ENCODE results near the gene ADCY2.

Gene ADCY2

GRCh38 chr5:7464182-7464581 is 68.2 kb downstream of the ADCY2 start:
- DNase-seq = peak; percentile 69
- H3K79me2 ChIP-seq (ENCODE audit: control insufficient read depth, insufficient read depth, low read length) = peaks cover 50% of the 10 kb centered on the region

DNA sequence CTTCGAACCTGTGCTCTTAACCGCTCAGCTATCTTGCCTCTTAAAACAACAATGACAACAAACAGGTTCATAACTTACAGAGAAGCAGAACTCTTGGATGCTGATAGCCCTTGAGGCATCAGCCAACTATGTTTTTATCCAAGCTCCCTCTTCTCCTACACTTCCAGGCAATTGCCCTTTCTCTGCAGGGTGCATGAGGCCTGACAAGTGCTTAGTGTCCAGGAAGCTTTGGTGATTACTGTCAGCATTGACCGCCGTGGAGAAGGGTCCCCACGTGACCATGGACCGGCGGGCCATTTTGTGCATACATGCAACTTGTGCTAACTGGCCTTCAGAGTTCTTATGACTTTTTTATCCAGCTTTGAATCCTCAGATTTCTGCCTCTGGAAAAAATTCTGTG is 71.2 kb downstream of the ADCY2 start:
- no peak overlapping the region for H4K5ac ChIP-seq (ENCODE audit: low read length)
- no peak overlapping the region for H3K56ac ChIP-seq (ENCODE audit: low read length)
- H3K4me2 ChIP-seq (ENCODE audit: low read length) = no peak overlapping the region
- H2AK5ac ChIP-seq (ENCODE audit: low read length) = no peak overlapping the region
- H4K8ac ChIP-seq (ENCODE audit: low read depth, low read length) = no peak overlapping the region
- H3K23ac ChIP-seq (ENCODE audit: low read length) = no peak overlapping the region
- DNase-seq = no peak
- H2BK5ac ChIP-seq (ENCODE audit: low read length) = no peak overlapping the region
- H3K27ac ChIP-seq (ENCODE audit: low read depth, low read length) = no peak overlapping the region
- H3K36me3 ChIP-seq (ENCODE audit: control insufficient read depth, insufficient read depth, low read length) = no peaks in the 10 kb centered on the region
- H2BK120ac ChIP-seq (ENCODE audit: low read depth, low read length) = no peak overlapping the region
- no peak overlapping the region for H2BK15ac ChIP-seq (replicated peaks; ENCODE audit: low read depth)
- H3K79me1 ChIP-seq (ENCODE audit: low read length) = peaks cover 6% of the 10 kb centered on the region
- no peak overlapping the region for H3K4me3 ChIP-seq (ENCODE audit: low read length)
- no peak overlapping the region for H3K18ac ChIP-seq (ENCODE audit: low read length)
- H3K4ac ChIP-seq (ENCODE audit: low read depth, low read length) = no peak overlapping the region
- peaks cover 35% of the 10 kb centered on the region for H3K79me2 ChIP-seq (ENCODE audit: control insufficient read depth, insufficient read depth, low read length)
- H3K9ac ChIP-seq (ENCODE audit: low read length) = no peak overlapping the region
- WGBS (ENCODE audit: extremely low coverage, insufficient coverage, low lambda C conversion rate) = no CpG with 5 or more reads among the region's 7 CpGs
- no peaks in the 10 kb centered on the region for H3K27me3 ChIP-seq (ENCODE audit: insufficient read depth, low read length, poor library complexity)
- H3K4me1 ChIP-seq (ENCODE audit: control insufficient read depth, low read depth, low read length) = peaks cover 10% of the 10 kb centered on the region

More at GRCh38 chr5:7464182-7464581, 68.2 kb downstream of the ADCY2 start:
- Histone ChIP-seq H2BK5ac (ENCODE audit: low read length) (no peak overlapping the region), H3K36me3 (ENCODE audit: control insufficient read depth, insufficient read depth, low read length) (no peaks in the 10 kb centered on the region), H3K4me1 (ENCODE audit: control insufficient read depth, low read depth, low read length) (peaks cover 10% of the 10 kb centered on the region), H3K4me3 (ENCODE audit: low read length) (no peak overlapping the region), H3K23ac (ENCODE audit: low read length) (no peak overlapping the region), H3K27me3 (ENCODE audit: insufficient read depth, low read length, poor library complexity) (no peaks in the 10 kb centered on the region), H2BK120ac (ENCODE audit: low read depth, low read length) (no peak overlapping the region), H3K4ac (ENCODE audit: low read depth, low read length) (no peak overlapping the region), H3K4me2 (ENCODE audit: low read length) (no peak overlapping the region), H2AK5ac (ENCODE audit: low read length) (no peak overlapping the region), H4K5ac (ENCODE audit: low read length) (no peak overlapping the region), H3K9ac (ENCODE audit: low read length) (no peak overlapping the region), H4K8ac (ENCODE audit: low read depth, low read length) (no peak overlapping the region), H3K79me1 (ENCODE audit: low read length) (peaks cover 6% of the 10 kb centered on the region), H3K18ac (ENCODE audit: low read length) (no peak overlapping the region), H2BK15ac (replicated peaks; ENCODE audit: low read depth) (no peak overlapping the region), H3K27ac (ENCODE audit: low read depth, low read length) (no peak overlapping the region), H3K56ac (ENCODE audit: low read length) (no peak overlapping the region)
- no CpG with 5 or more reads among the region's 3 CpGs for WGBS (ENCODE audit: extremely low coverage, insufficient coverage, low lambda C conversion rate)

- no peak overlapping the region for H3K56ac ChIP-seq (ENCODE audit: low read length)
- H2BK120ac ChIP-seq (ENCODE audit: low read depth, low read length) = no peak overlapping the region
- H3K18ac ChIP-seq (ENCODE audit: low read length) = no peak overlapping the region
- H2BK15ac ChIP-seq (replicated peaks; ENCODE audit: low read depth) = no peak overlapping the region
- H3K4ac ChIP-seq (ENCODE audit: low read depth, low read length) = no peak overlapping the region
- H3K27me3 ChIP-seq (ENCODE audit: insufficient read depth, low read length, poor library complexity) = no peaks in the 10 kb centered on the region
- H3K4me3 ChIP-seq (ENCODE audit: low read length) = no peak overlapping the region
- H4K8ac ChIP-seq (ENCODE audit: low read depth, low read length) = no peak overlapping the region
- H3K79me2 ChIP-seq (ENCODE audit: control insufficient read depth, insufficient read depth, low read length) = peaks cover 40% of the 10 kb centered on the region
- no peak for DNase-seq
- no peaks in the 10 kb centered on the region for H3K36me3 ChIP-seq (ENCODE audit: control insufficient read depth, insufficient read depth, low read length)
- no peak overlapping the region for H2AK5ac ChIP-seq (ENCODE audit: low read length)
- H3K4me2 ChIP-seq (ENCODE audit: low read length) = no peak overlapping the region
- no CpG with 5 or more reads among the region's 2 CpGs for WGBS (ENCODE audit: extremely low coverage, insufficient coverage, low lambda C conversion rate)
- H3K4me1 ChIP-seq (ENCODE audit: control insufficient read depth, low read depth, low read length) = peaks cover 9% of the 10 kb centered on the region
- H3K9ac ChIP-seq (ENCODE audit: low read length) = no peak overlapping the region
- H3K27ac ChIP-seq (ENCODE audit: low read depth, low read length) = no peak overlapping the region
- H4K5ac ChIP-seq (ENCODE audit: low read length) = no peak overlapping the region
- no peak overlapping the region for H3K23ac ChIP-seq (ENCODE audit: low read length)
- H3K79me1 ChIP-seq (ENCODE audit: low read length) = peaks cover 8% of the 10 kb centered on the region
- H2BK5ac ChIP-seq (ENCODE audit: low read length) = no peak overlapping the region
These were observed 72.8 kb downstream of the ADCY2 start for GRCh38 chr5:7468742-7469141.

DNA sequence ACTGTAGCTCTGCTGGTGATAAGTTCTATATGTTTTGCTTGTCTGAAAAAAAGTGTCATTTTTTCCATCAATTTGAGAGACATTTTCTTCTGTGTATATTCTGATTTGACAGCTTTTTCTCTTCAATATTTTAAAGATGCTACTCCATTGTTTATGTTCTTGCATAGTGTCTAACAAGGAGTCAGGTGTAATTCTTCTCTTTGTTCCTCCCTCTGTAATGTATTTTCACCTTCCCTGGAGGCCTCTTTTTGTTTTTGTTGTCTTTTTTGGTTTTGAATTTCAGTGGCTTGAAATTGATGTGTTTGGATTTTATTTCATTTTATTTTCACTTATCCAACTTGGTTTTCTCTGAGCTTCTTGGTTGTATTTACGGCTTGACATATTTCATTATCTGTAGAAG is 75.8 kb downstream of the ADCY2 start:
- no peak overlapping the region for H3K9ac ChIP-seq (ENCODE audit: low read length)
- H3K4me3 ChIP-seq (ENCODE audit: low read length) = no peak overlapping the region
- no peak overlapping the region for H3K18ac ChIP-seq (ENCODE audit: low read length)
- H3K27me3 ChIP-seq (ENCODE audit: insufficient read depth, low read length, poor library complexity) = no peaks in the 10 kb centered on the region
- no peak overlapping the region for H3K4ac ChIP-seq (ENCODE audit: low read depth, low read length)
- no peak overlapping the region for H3K27ac ChIP-seq (ENCODE audit: low read depth, low read length)
- no peak overlapping the region for H3K23ac ChIP-seq (ENCODE audit: low read length)
- H3K79me2 ChIP-seq (ENCODE audit: control insufficient read depth, insufficient read depth, low read length) = peaks cover 48% of the 10 kb centered on the region
- H4K8ac ChIP-seq (ENCODE audit: low read depth, low read length) = no peak overlapping the region
- H3K36me3 ChIP-seq (ENCODE audit: control insufficient read depth, insufficient read depth, low read length) = no peaks in the 10 kb centered on the region
- peaks cover 13% of the 10 kb centered on the region for H3K4me1 ChIP-seq (ENCODE audit: control insufficient read depth, low read depth, low read length)
- H2BK5ac ChIP-seq (ENCODE audit: low read length) = no peak overlapping the region
- no peak overlapping the region for H2BK15ac ChIP-seq (replicated peaks; ENCODE audit: low read depth)
- no peak overlapping the region for H4K5ac ChIP-seq (ENCODE audit: low read length)
- H2AK5ac ChIP-seq (ENCODE audit: low read length) = no peak overlapping the region
- no peak overlapping the region for H3K4me2 ChIP-seq (ENCODE audit: low read length)
- H3K79me1 ChIP-seq (ENCODE audit: low read length) = peaks cover 12% of the 10 kb centered on the region
- H3K56ac ChIP-seq (ENCODE audit: low read length) = no peak overlapping the region
- no CpG with 5 or more reads among the region's 1 CpG for WGBS (ENCODE audit: extremely low coverage, insufficient coverage, low lambda C conversion rate)
- H2BK120ac ChIP-seq (ENCODE audit: low read depth, low read length) = no peak overlapping the region
- no peak for DNase-seq

- H3K4me3 ChIP-seq (ENCODE audit: low read length) = no peak overlapping the region
- no peak overlapping the region for H4K8ac ChIP-seq (ENCODE audit: low read depth, low read length)
- H2AK5ac ChIP-seq (ENCODE audit: low read length) = no peak overlapping the region
- no peak overlapping the region for H3K4ac ChIP-seq (ENCODE audit: low read depth, low read length)
- no peak overlapping the region for H3K18ac ChIP-seq (ENCODE audit: low read length)
- no peak overlapping the region for H3K4me2 ChIP-seq (ENCODE audit: low read length)
- H3K27ac ChIP-seq (ENCODE audit: low read depth, low read length) = peak overlapping the region; percentile 45
- no peaks in the 10 kb centered on the region for H3K36me3 ChIP-seq (ENCODE audit: control insufficient read depth, insufficient read depth, low read length)
- H3K56ac ChIP-seq (ENCODE audit: low read length) = no peak overlapping the region
- no peak overlapping the region for H3K23ac ChIP-seq (ENCODE audit: low read length)
- H2BK5ac ChIP-seq (ENCODE audit: low read length) = no peak overlapping the region
- H3K9ac ChIP-seq (ENCODE audit: low read length) = no peak overlapping the region
- no peak overlapping the region for H2BK120ac ChIP-seq (ENCODE audit: low read depth, low read length)
- no peak overlapping the region for H2BK15ac ChIP-seq (replicated peaks; ENCODE audit: low read depth)
- H3K27me3 ChIP-seq (ENCODE audit: insufficient read depth, low read length, poor library complexity) = no peaks in the 10 kb centered on the region
- peaks cover 47% of the 10 kb centered on the region for H3K79me2 ChIP-seq (ENCODE audit: control insufficient read depth, insufficient read depth, low read length)
- peaks cover 6% of the 10 kb centered on the region for H3K79me1 ChIP-seq (ENCODE audit: low read length)
- peaks cover 8% of the 10 kb centered on the region for H3K4me1 ChIP-seq (ENCODE audit: control insufficient read depth, low read depth, low read length)
- no peak overlapping the region for H4K5ac ChIP-seq (ENCODE audit: low read length)
- WGBS (ENCODE audit: extremely low coverage, insufficient coverage, low lambda C conversion rate) = no CpG with 5 or more reads among the region's 2 CpGs
- DNase-seq = no peak
These were observed 77.2 kb downstream of the ADCY2 start for GRCh38 chr5:7473115-7473514.

- H3K4me1 ChIP-seq (ENCODE audit: control insufficient read depth, low read depth, low read length) = peaks cover 8% of the 10 kb centered on the region
- no peak overlapping the region for H3K4ac ChIP-seq (ENCODE audit: low read depth, low read length)
- no peaks in the 10 kb centered on the region for H3K27me3 ChIP-seq (ENCODE audit: insufficient read depth, low read length, poor library complexity)
- no peak overlapping the region for H4K5ac ChIP-seq (ENCODE audit: low read length)
- DNase-seq = peak; percentile 91
- no peak overlapping the region for H2BK5ac ChIP-seq (ENCODE audit: low read length)
- H3K23ac ChIP-seq (ENCODE audit: low read length) = no peak overlapping the region
- H3K9ac ChIP-seq (ENCODE audit: low read length) = no peak overlapping the region
- H3K79me1 ChIP-seq (ENCODE audit: low read length) = peaks cover 6% of the 10 kb centered on the region
- peaks cover 46% of the 10 kb centered on the region for H3K79me2 ChIP-seq (ENCODE audit: control insufficient read depth, insufficient read depth, low read length)
- H3K4me3 ChIP-seq (ENCODE audit: low read length) = no peak overlapping the region
- no peak overlapping the region for H2AK5ac ChIP-seq (ENCODE audit: low read length)
- no peaks in the 10 kb centered on the region for H3K36me3 ChIP-seq (ENCODE audit: control insufficient read depth, insufficient read depth, low read length)
- WGBS (ENCODE audit: extremely low coverage, insufficient coverage, low lambda C conversion rate) = no CpG with 5 or more reads among the region's 1 CpG
- no peak overlapping the region for H3K18ac ChIP-seq (ENCODE audit: low read length)
- no peak overlapping the region for H3K4me2 ChIP-seq (ENCODE audit: low read length)
- no peak overlapping the region for H4K8ac ChIP-seq (ENCODE audit: low read depth, low read length)
- H2BK15ac ChIP-seq (replicated peaks; ENCODE audit: low read depth) = no peak overlapping the region
- H3K56ac ChIP-seq (ENCODE audit: low read length) = peak overlapping the region; percentile 28
- H3K27ac ChIP-seq (ENCODE audit: low read depth, low read length) = peak overlapping the region; percentile 45
- H2BK120ac ChIP-seq (ENCODE audit: low read depth, low read length) = no peak overlapping the region
These were observed 77.8 kb downstream of the ADCY2 start for GRCh38 chr5:7473668-7474215.

Measured in mesendoderm (in vitro differentiated cells).